ENCODE data around the gene LPAR6. TPM values are rescaled to one million over a fixed set of nuclear protein-coding genes. Genes with fewer than 3 reads are reported as not detected.

The LPAR6 gene
- total RNA-seq, 1 donor from 2014 or later: 98.0 TPM

DNA sequence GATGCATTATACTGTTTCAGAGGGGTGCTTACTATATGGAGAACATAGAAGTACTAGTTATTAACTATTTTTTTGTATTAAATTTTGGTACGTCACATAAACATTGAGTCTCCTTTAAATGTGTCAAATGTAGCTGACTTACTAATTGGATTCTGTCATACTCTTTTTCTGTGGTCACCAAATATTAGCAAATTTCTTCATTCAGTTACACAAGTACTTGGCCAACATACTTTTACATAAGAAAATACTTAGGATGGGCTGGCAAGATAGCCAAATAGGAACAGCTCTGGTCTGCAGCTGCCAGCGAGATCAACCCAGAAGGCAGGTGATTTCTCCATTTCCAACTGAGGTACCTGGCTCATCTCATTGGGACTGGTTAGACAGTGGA is 19.2 kb downstream of the LPAR6 start:
- Mint-ChIP-seq H3K27me3 (ENCODE audit: unreplicated experiment) (peaks cover 7% of the 10 kb centered on the region), H3K27ac (ENCODE audit: unreplicated experiment) (no peak overlapping the region), H3K4me1 (ENCODE audit: unreplicated experiment) (no peaks in the 10 kb centered on the region), H3K4me3 (ENCODE audit: unreplicated experiment) (peak overlapping the region; percentile 53), H3K9me3 (ENCODE audit: unreplicated experiment) (no peaks in the 10 kb centered on the region), H3K36me3 (ENCODE audit: low read depth, unreplicated experiment) (peaks cover 38% of the 10 kb centered on the region)
- DNase-seq (ENCODE audit: low spot score): no peak
- TF ChIP-seq, protein P1, sequence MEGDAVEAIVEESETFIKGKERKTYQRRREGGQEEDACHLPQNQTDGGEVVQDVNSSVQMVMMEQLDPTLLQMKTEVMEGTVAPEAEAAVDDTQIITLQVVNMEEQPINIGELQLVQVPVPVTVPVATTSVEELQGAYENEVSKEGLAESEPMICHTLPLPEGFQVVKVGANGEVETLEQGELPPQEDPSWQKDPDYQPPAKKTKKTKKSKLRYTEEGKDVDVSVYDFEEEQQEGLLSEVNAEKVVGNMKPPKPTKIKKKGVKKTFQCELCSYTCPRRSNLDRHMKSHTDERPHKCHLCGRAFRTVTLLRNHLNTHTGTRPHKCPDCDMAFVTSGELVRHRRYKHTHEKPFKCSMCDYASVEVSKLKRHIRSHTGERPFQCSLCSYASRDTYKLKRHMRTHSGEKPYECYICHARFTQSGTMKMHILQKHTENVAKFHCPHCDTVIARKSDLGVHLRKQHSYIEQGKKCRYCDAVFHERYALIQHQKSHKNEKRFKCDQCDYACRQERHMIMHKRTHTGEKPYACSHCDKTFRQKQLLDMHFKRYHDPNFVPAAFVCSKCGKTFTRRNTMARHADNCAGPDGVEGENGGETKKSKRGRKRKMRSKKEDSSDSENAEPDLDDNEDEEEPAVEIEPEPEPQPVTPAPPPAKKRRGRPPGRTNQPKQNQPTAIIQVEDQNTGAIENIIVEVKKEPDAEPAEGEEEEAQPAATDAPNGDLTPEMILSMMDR (IDR thresholded peaks at IDR 0.05; ENCODE audit: unreplicated experiment): no peak

DNA sequence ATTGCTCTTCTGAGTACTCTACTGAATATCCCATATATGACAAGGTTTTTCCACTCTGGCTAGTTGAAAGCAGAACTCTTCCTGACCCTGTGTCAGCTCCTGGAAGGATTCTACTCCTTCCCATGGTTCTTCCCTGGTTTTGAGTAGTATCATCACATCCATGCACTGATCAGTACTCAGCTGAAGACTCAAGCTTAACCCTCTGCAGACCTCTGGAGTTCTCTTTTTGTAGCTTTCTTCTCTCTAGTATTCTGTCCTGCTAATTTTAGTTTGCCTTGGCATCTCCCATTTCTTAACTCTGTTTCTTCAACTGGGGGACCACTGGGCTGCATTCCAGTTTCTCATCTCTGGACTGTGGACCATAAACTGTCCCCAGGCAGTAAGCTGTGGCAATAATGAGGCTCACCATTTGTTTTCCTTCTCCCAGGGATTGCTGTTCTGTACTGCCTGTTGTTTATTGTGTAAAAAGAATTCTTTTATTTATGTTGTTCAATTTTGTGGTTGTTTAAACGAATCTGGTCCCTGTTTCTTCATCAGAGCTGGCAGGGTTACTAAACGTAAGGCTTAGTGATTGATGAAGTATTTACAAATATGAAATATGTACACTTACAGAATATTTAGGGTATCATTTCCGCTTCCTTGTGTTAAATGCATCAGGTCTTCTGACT is 19.7 kb downstream of the LPAR6 start:
- H3K4me1 Mint-ChIP-seq (ENCODE audit: unreplicated experiment): no peaks in the 10 kb centered on the region
- H3K4me3 Mint-ChIP-seq (ENCODE audit: unreplicated experiment): no peak overlapping the region
- H3K27me3 Mint-ChIP-seq (ENCODE audit: unreplicated experiment): peaks cover 10% of the 10 kb centered on the region
- no peak overlapping the region for H3K27ac Mint-ChIP-seq (ENCODE audit: unreplicated experiment)
- TF ChIP-seq, protein P1 (IDR thresholded peaks at IDR 0.05; ENCODE audit: unreplicated experiment): no peak
- H3K36me3 Mint-ChIP-seq (ENCODE audit: low read depth, unreplicated experiment): peaks cover 43% of the 10 kb centered on the region
- no peak for DNase-seq (ENCODE audit: low spot score)
- H3K9me3 Mint-ChIP-seq (ENCODE audit: unreplicated experiment): no peaks in the 10 kb centered on the region

DNA sequence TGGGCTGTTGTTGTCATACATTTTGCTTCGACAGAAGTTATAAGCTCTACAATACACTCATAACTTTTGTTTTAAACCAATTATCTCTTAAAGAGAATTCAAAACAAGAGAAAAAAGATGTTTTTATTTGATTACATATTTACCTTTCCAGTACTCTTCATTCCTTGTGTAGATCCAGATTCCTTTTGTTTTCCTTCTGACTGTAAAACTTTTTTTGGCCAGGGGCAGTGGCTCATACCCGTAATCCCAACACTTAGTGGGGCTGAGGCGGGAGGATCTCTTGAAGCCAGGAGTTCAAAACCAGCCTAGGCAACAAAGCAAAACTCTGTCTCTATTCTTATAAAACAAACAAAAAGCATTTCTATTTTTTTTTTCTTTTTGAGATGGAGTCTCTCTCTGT is 21.7 kb downstream of the LPAR6 start:
- Mint-ChIP-seq H3K27ac (ENCODE audit: unreplicated experiment) (no peak overlapping the region), H3K36me3 (ENCODE audit: low read depth, unreplicated experiment) (peaks cover 37% of the 10 kb centered on the region), H3K4me1 (ENCODE audit: unreplicated experiment) (no peaks in the 10 kb centered on the region), H3K4me3 (ENCODE audit: unreplicated experiment) (no peak overlapping the region), H3K27me3 (ENCODE audit: unreplicated experiment) (peaks cover 8% of the 10 kb centered on the region), H3K9me3 (ENCODE audit: unreplicated experiment) (no peaks in the 10 kb centered on the region)
- TF ChIP-seq, protein P1 (IDR thresholded peaks at IDR 0.05; ENCODE audit: unreplicated experiment): no peak
- no peak for DNase-seq (ENCODE audit: low spot score)

DNA sequence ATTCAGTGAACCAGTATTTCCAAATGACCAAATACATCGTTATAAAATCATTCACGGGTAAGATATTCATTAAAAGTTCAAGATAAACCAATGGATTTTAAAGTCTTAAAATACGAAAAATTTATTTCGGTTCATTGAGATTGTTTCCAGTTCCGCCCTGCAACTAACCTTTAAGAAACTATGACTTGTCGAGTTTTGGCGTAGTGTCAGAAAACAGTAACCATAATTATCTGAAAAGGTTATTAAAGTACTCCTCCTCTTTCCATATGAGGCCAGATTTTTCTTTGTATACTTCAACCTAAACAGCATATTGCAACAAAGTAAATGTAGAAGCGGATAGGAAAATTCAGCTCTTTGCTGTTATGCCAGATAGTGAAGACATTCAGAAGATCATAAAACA is 26.1 kb downstream of the LPAR6 start:
- no peak overlapping the region for H3K4me3 Mint-ChIP-seq (ENCODE audit: unreplicated experiment)
- peaks cover 17% of the 10 kb centered on the region for H3K36me3 Mint-ChIP-seq (ENCODE audit: low read depth, unreplicated experiment)
- no peaks in the 10 kb centered on the region for H3K4me1 Mint-ChIP-seq (ENCODE audit: unreplicated experiment)
- H3K9me3 Mint-ChIP-seq (ENCODE audit: unreplicated experiment): no peaks in the 10 kb centered on the region
- DNase-seq (ENCODE audit: low spot score): no peak
- TF ChIP-seq, protein P1 (IDR thresholded peaks at IDR 0.05; ENCODE audit: unreplicated experiment): no peak
- H3K27me3 Mint-ChIP-seq (ENCODE audit: unreplicated experiment): peaks cover 4% of the 10 kb centered on the region
- no peak overlapping the region for H3K27ac Mint-ChIP-seq (ENCODE audit: unreplicated experiment)

DNA sequence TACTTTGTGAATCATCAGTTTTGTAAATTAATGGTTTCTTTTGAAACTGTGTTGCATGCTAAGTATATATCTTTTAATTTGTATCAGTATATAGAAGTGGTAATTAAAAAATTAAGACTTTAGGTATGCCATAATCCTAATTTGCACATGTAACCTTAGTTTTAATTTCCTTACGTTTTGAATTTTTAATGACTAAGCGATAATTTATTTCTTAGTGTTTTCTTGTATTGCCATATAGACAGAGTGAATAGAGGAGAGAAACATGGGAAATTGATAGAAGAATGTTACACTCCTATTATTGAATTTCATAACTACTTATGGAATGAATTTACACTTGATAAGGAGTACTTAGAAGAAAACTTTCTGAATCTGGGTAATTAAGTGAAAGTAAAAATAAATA is 29.5 kb downstream of the LPAR6 start:
- H3K36me3 Mint-ChIP-seq (ENCODE audit: low read depth, unreplicated experiment): peaks cover 14% of the 10 kb centered on the region
- TF ChIP-seq, protein P1 (IDR thresholded peaks at IDR 0.05; ENCODE audit: unreplicated experiment): no peak
- no peak for DNase-seq (ENCODE audit: low spot score)
- H3K4me1 Mint-ChIP-seq (ENCODE audit: unreplicated experiment): peaks cover 3% of the 10 kb centered on the region
- no peak overlapping the region for H3K4me3 Mint-ChIP-seq (ENCODE audit: unreplicated experiment)
- H3K27ac Mint-ChIP-seq (ENCODE audit: unreplicated experiment): no peak overlapping the region
- H3K27me3 Mint-ChIP-seq (ENCODE audit: unreplicated experiment): peaks cover under 1% of the 10 kb centered on the region
- H3K9me3 Mint-ChIP-seq (ENCODE audit: unreplicated experiment): no peaks in the 10 kb centered on the region

Data from endothelial cell (in vitro differentiated cells).